SK-N-SH treated with all-trans-retinoic acid at 6 μM for 48 hours (cell line): ENCODE results near the gene KCNB1.

Source experiments
- BACH2 ChIP-seq: fragments of 250-450 bp; sonication (Bioruptor Pico); IDR thresholded peaks from 2 replicates; pipeline ENCODE4 v1.9.0; 2021; ENCODE audit warnings: mild to moderate bottlenecking, borderline replicate concordance
- CSDC2 ChIP-seq: fragments of 250-450 bp; sonication (Bioruptor Pico); IDR thresholded peaks from 2 replicates; pipeline ENCODE4 v1.5.0; 2020; ENCODE audit warnings: mild to moderate bottlenecking, moderate library complexity
- GLIS3 ChIP-seq: fragments of 250-450 bp; sonication (Bioruptor Pico); IDR thresholded peaks from 2 replicates; pipeline ENCODE4 v1.5.0; 2020; ENCODE audit warnings: mild to moderate bottlenecking, moderate library complexity
- OSR1 ChIP-seq: fragments of 250-450 bp; sonication (Bioruptor Pico); IDR thresholded peaks from 2 replicates; pipeline ENCODE4 v1.8.0; 2022; ENCODE audit warnings: moderate library complexity, mild to moderate bottlenecking, inconsistent platforms
- SNAI2 ChIP-seq: fragments of 250-450 bp; sonication (Bioruptor Pico); IDR thresholded peaks from 2 replicates; pipeline ENCODE4 v1.5.0; 2020; ENCODE audit warnings: mild to moderate bottlenecking, moderate library complexity
- TCF4 ChIP-seq: fragments of 250-450 bp; sonication (Bioruptor Pico); IDR thresholded peaks from 2 replicates; pipeline ENCODE4 v1.8.0; 2021; ENCODE audit warnings: mild to moderate bottlenecking, moderate library complexity, borderline replicate concordance
- ZFP3 ChIP-seq: fragments of 250-450 bp; sonication (Bioruptor Pico); IDR thresholded peaks from 2 replicates; pipeline ENCODE4 v1.5.0; 2020; ENCODE audit warnings: mild to moderate bottlenecking, moderate library complexity
- ZFP30 ChIP-seq: fragments of 450-650 bp; formaldehyde crosslinking; IDR thresholded peaks from 2 replicates; pipeline ENCODE4 v1.5.0; 2022; ENCODE audit warnings: mild to moderate bottlenecking, moderate library complexity
- ZNF565 ChIP-seq: fragments of 450-650 bp; formaldehyde crosslinking; conservative IDR thresholded peaks from 2 replicates; pipeline ENCODE4 v1.5.0; 2020; ENCODE audit warnings: low read depth, mild to moderate bottlenecking, moderate library complexity
- ZNF70 ChIP-seq: fragments of 450-650 bp; formaldehyde crosslinking; IDR thresholded peaks from 2 replicates; pipeline ENCODE4 v1.5.0; 2020; ENCODE audit warnings: mild to moderate bottlenecking, moderate library complexity
- TF ChIP-seq, protein P1 (sequence below): fragments of 250-450 bp; sonication (Bioruptor Pico); IDR thresholded peaks from 2 replicates; pipeline ENCODE4 v1.5.1; 2021; ENCODE audit warnings: mild to moderate bottlenecking, moderate library complexity
- TF ChIP-seq, protein P2 (sequence below): fragments of 250-450 bp; sonication (Bioruptor Pico); IDR thresholded peaks from 2 replicates; pipeline ENCODE4 v1.8.0; 2020; ENCODE audit warnings: mild to moderate bottlenecking, moderate library complexity, borderline replicate concordance
- TF ChIP-seq, protein P3 (sequence below): fragments of 250-450 bp; sonication (Bioruptor Pico); IDR thresholded peaks from 2 replicates; pipeline ENCODE4 v1.5.1; 2020; ENCODE audit warnings: low read depth, mild to moderate bottlenecking, moderate library complexity

DNA sequence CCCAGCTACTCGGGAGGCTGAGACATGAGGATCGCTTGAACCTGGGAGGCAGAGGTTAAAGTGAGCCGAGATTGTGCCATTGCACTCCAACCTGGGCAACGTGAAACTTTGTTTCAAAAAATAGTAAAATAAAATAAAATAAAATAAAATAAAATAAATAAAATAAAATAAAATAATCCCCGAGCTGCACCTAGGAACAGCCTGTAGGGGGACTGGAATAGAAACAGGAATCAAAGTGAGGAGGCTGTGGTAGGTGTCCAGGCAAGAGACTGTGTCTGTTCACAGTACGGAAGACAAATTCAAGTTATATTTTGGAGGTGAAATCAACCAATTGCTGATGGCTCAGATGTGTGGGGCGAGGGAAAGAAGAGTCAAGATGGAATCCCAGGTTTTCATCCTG is 86.2 kb downstream of the KCNB1 start:
- TF ChIP-seq SNAI2 (CRISPR knock-in tag) (no peak), GLIS3 (no peak), OSR1 (CRISPR knock-in tag) (no peak), ZFP30 (CRISPR knock-in tag) (no peak), ZNF70 (CRISPR knock-in tag) (no peak), CSDC2 (CRISPR knock-in tag) (no peak), ZFP3 (no peak), BACH2 (no peak), ZNF565 (CRISPR knock-in tag) (no peak), TCF4 (CRISPR knock-in tag) (no peak)
- TF ChIP-seq, protein P1, sequence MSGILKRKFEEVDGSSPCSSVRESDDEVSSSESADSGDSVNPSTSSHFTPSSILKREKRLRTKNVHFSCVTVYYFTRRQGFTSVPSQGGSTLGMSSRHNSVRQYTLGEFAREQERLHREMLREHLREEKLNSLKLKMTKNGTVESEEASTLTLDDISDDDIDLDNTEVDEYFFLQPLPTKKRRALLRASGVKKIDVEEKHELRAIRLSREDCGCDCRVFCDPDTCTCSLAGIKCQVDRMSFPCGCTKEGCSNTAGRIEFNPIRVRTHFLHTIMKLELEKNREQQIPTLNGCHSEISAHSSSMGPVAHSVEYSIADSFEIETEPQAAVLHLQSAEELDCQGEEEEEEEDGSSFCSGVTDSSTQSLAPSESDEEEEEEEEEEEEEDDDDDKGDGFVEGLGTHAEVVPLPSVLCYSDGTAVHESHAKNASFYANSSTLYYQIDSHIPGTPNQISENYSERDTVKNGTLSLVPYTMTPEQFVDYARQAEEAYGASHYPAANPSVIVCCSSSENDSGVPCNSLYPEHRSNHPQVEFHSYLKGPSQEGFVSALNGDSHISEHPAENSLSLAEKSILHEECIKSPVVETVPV (CRISPR knock-in tag), result no peak
- TF ChIP-seq, protein P2, sequence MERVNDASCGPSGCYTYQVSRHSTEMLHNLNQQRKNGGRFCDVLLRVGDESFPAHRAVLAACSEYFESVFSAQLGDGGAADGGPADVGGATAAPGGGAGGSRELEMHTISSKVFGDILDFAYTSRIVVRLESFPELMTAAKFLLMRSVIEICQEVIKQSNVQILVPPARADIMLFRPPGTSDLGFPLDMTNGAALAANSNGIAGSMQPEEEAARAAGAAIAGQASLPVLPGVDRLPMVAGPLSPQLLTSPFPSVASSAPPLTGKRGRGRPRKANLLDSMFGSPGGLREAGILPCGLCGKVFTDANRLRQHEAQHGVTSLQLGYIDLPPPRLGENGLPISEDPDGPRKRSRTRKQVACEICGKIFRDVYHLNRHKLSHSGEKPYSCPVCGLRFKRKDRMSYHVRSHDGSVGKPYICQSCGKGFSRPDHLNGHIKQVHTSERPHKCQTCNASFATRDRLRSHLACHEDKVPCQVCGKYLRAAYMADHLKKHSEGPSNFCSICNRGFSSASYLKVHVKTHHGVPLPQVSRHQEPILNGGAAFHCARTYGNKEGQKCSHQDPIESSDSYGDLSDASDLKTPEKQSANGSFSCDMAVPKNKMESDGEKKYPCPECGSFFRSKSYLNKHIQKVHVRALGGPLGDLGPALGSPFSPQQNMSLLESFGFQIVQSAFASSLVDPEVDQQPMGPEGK (CRISPR knock-in tag), result no peak
- TF ChIP-seq, protein P3, sequence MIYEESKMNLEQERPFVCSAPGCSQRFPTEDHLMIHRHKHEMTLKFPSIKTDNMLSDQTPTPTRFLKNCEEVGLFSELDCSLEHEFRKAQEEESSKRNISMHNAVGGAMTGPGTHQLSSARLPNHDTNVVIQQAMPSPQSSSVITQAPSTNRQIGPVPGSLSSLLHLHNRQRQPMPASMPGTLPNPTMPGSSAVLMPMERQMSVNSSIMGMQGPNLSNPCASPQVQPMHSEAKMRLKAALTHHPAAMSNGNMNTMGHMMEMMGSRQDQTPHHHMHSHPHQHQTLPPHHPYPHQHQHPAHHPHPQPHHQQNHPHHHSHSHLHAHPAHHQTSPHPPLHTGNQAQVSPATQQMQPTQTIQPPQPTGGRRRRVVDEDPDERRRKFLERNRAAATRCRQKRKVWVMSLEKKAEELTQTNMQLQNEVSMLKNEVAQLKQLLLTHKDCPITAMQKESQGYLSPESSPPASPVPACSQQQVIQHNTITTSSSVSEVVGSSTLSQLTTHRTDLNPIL (CRISPR knock-in tag), result no peak
